ENCODE results near the gene CD27. TPM values are rescaled to one million over a fixed set of nuclear protein-coding genes. Genes with fewer than 3 reads are reported as not detected.

CD27 gene
- total and polyA plus RNA-seq, 9 of the 15 experiments (the other 6 are each of a cell fraction or from before 2014, with no cell fraction given): 0.24 TPM; not detected in 8

DNA sequence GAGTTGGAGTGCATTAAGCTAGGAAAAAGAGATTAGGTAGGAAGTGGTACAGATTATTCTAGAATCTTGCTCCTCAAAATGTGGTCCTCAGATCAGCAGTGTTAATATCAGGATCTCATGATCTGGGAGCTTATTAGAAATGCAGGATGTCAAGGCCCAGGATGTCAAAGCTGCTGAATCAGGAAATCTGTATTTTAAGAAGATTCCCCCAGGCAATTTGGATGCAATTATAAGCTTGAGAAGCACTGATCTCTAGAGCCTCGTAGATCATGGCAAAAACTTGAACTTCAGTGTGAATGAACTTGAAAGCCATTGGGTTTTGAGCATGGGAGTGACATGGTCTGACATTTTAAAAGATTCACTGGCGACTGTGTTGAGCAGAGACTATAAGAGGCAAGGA, 55.7 kb downstream of the CD27 start:
- H4K20me1 ChIP-seq (replicated peaks; ENCODE audit: control insufficient read depth, insufficient read depth, low read length): 0 out of 2 replicates have a peak, but pooled peaks cover 3% of the 10 kb centered on the region
- peaks cover 66% of the 10 kb centered on the region; the same call in 2 of the 3 replicates for H3K36me3 ChIP-seq (ENCODE audit: control insufficient read depth, insufficient read depth, low read length)
- no peaks in the 10 kb centered on the region for H3K9me3 ChIP-seq (replicated peaks; ENCODE audit: control insufficient read depth, insufficient read depth, low read depth, low read length)
- FAIRE-seq (no peak), DNase-seq (ENCODE audit: extremely low read depth in 1 of 4, low spot score in 3 of 4) (no peak), ATAC-seq (no peak)
- no peak overlapping the region for H3K4me2 ChIP-seq (ENCODE audit: insufficient read depth, low read length)
- in situ Hi-C loops (cut with MboI): no loop called here
- 97% methylated on average over 2 of the region's 2 CpGs for WGBS (ENCODE audit: insufficient coverage, low coverage, missing lambda C conversion rate)
- H3K27ac ChIP-seq (ENCODE audit: extremely low read depth, low read depth, low read length): no peak overlapping the region
- peaks cover 39% of the 10 kb centered on the region for H3K79me2 ChIP-seq (ENCODE audit: control insufficient read depth, insufficient read depth, low read length)
- H3K9me1 ChIP-seq (ENCODE audit: control insufficient read depth, insufficient read depth, low read length): no peaks in the 10 kb centered on the region
- TF ChIP-seq MTF1 (CRISPR knock-in tag; IDR thresholded peaks at IDR 0.05; ENCODE audit: borderline replicate concordance): no peak
- no peak for TF ChIP-seq FOXJ2 (tag; IDR thresholded peaks at IDR 0.05)
- TF ChIP-seq NR1H2 (CRISPR knock-in tag; IDR thresholded peaks at IDR 0.05): no peak
- TF ChIP-seq KAT2B (IDR thresholded peaks at IDR 0.05; ENCODE audit: low read depth, low read length): no peak
- TF ChIP-seq HINFP (tag; conservative IDR thresholded peaks at IDR 0.05; ENCODE audit: low read depth): no peak
- TF ChIP-seq, protein P1, sequence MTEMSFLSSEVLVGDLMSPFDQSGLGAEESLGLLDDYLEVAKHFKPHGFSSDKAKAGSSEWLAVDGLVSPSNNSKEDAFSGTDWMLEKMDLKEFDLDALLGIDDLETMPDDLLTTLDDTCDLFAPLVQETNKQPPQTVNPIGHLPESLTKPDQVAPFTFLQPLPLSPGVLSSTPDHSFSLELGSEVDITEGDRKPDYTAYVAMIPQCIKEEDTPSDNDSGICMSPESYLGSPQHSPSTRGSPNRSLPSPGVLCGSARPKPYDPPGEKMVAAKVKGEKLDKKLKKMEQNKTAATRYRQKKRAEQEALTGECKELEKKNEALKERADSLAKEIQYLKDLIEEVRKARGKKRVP (CRISPR knock-in tag; IDR thresholded peaks at IDR 0.05): no peak
- no peak for TF ChIP-seq MYBL2 (IDR thresholded peaks at IDR 0.05; ENCODE audit: low read depth)
- no peak for TF ChIP-seq MYBL2 (CRISPR knock-in tag; IDR thresholded peaks at IDR 0.05; ENCODE audit: borderline replicate concordance)
- TF ChIP-seq USF1 (CRISPR knock-in tag; IDR thresholded peaks at IDR 0.05): no peak
- BruUV-seq (replicated peaks): no TSS peak
- POLR2A ChIA-PET: interaction anchor here (0.8 to 0.9 kb wide), 2 partner anchors 39 to 423 kb away, joined by 3 read pairs; no protein-coding TSS in a partner anchor
- CTCF ChIA-PET (ENCODE audit: low intra/inter-chr PET ratio): no interaction called here
- H3K4me3 ChIP-seq: no peak overlapping the region
- H3K27me3 ChIP-seq (ENCODE audit: control insufficient read depth in 2 of 2, insufficient read depth in 2 of 2, low read length in 2 of 2): no peaks in the 10 kb centered on the region
- no peak overlapping the region for H3K9ac ChIP-seq (ENCODE audit: insufficient read depth in 1 of 2, low read depth in 2 of 2, low read length in 2 of 2)
- no peak overlapping the region for H2AFZ ChIP-seq (ENCODE audit: low read depth, low read length)
- peaks cover 0 to 4% of the 10 kb centered on the region in 2 experiments; a peak in 2 of 5 replicates for H3K4me1 ChIP-seq (replicated peaks in 1 of 2; ENCODE audit: control insufficient read depth in 2 of 2, insufficient read depth in 2 of 2, low read length in 2 of 2)
- intact Hi-C loops (cut with micrococcal nuclease): no loop called here

Other genes starting within 250 kb of the CD27 start
Only the 7 nearest of the 17 such genes appear.
- not detected in 2 replicates for gene SCNN1A, start 69.4 kb upstream of the CD27 start, total RNA-seq (2014; rRNA removed)
- not detected in 2 replicates for gene SCNN1A, start 69.4 kb upstream of the CD27 start, total RNA-seq (2014; rRNA removed; fragmentation: Illumina TruSeq; extraction: Trizol)
- not detected in 2 replicates for gene SCNN1A, start 69.4 kb upstream of the CD27 start, total RNA-seq (2015; rRNA removed; fragmentation: Illumina TruSeq; extraction: Trizol)
- 0.34 and 0.49 TPM in 2 replicates for gene SCNN1A, start 69.4 kb upstream of the CD27 start, total RNA-seq (2021)
- gene SCNN1A, start 69.4 kb upstream of the CD27 start, polyA plus RNA-seq (2011; rRNA removed): 0.12 and 0.31 TPM in 2 replicates
- gene SCNN1A, start 69.4 kb upstream of the CD27 start, polyA plus RNA-seq (2014; fragmentation: Illumina TruSeq; extraction: Trizol): 0.33 TPM in 1 of 2 replicates, not detected in the other
- under 1 TPM in 1 of 2 experiments, not detected in 1; 0.15 TPM for gene SCNN1A, start 69.4 kb upstream of the CD27 start, polyA plus RNA-seq (2014; fragmentation: Nextera tagmentation; extraction: Ambion mirVana)
- gene SCNN1A, start 69.4 kb upstream of the CD27 start, polyA plus RNA-seq (2014; rRNA removed): not detected in 2 replicates
- gene LTBR, start 60.8 kb upstream of the CD27 start, total RNA-seq (2014; rRNA removed): 43.2 and 68.2 TPM in 2 replicates
- 16.5 and 20.4 TPM in 2 replicates for gene LTBR, start 60.8 kb upstream of the CD27 start, total RNA-seq (2014; rRNA removed; fragmentation: Illumina TruSeq; extraction: Trizol)
- gene LTBR, start 60.8 kb upstream of the CD27 start, total RNA-seq (2015; rRNA removed; fragmentation: Illumina TruSeq; extraction: Trizol): 31.9 and 35.3 TPM in 2 replicates
- 65.0 and 67.2 TPM in 2 replicates for gene LTBR, start 60.8 kb upstream of the CD27 start, total RNA-seq (2021)
- 15.4 and 28.2 TPM in 2 replicates for gene LTBR, start 60.8 kb upstream of the CD27 start, polyA plus RNA-seq (2011; rRNA removed)
- gene LTBR, start 60.8 kb upstream of the CD27 start, polyA plus RNA-seq (2014; fragmentation: Illumina TruSeq; extraction: Trizol): 61.8 and 69.0 TPM in 2 replicates
- gene LTBR, start 60.8 kb upstream of the CD27 start, polyA plus RNA-seq (2014; fragmentation: Nextera tagmentation; extraction: Ambion mirVana): 1 to 10 TPM in 1 of 2 experiments, under 1 TPM in 1; 0.96 to 1.7 TPM
- 46.6 and 54.1 TPM in 2 replicates for gene LTBR, start 60.8 kb upstream of the CD27 start, polyA plus RNA-seq (2014; rRNA removed)
- gene TAPBPL, start 7.1 kb downstream of the CD27 start, total RNA-seq (2014; rRNA removed): 0.37 and 0.64 TPM in 2 replicates
- gene TAPBPL, start 7.1 kb downstream of the CD27 start, total RNA-seq (2014; rRNA removed; fragmentation: Illumina TruSeq; extraction: Trizol): 0.26 and 0.65 TPM in 2 replicates
- 1.3 and 1.6 TPM in 2 replicates for gene TAPBPL, start 7.1 kb downstream of the CD27 start, total RNA-seq (2015; rRNA removed; fragmentation: Illumina TruSeq; extraction: Trizol)
- 0.65 and 1.3 TPM in 2 replicates for gene TAPBPL, start 7.1 kb downstream of the CD27 start, total RNA-seq (2021)
- 0.32 and 0.61 TPM in 2 replicates for gene TAPBPL, start 7.1 kb downstream of the CD27 start, polyA plus RNA-seq (2011; rRNA removed)
- 0.39 and 0.58 TPM in 2 replicates for gene TAPBPL, start 7.1 kb downstream of the CD27 start, polyA plus RNA-seq (2014; fragmentation: Illumina TruSeq; extraction: Trizol)
- gene TAPBPL, start 7.1 kb downstream of the CD27 start, polyA plus RNA-seq (2014; fragmentation: Nextera tagmentation; extraction: Ambion mirVana): under 1 TPM; 0.29 to 0.31 TPM
- 0.45 and 1.4 TPM in 2 replicates for gene TAPBPL, start 7.1 kb downstream of the CD27 start, polyA plus RNA-seq (2014; rRNA removed)
- gene VAMP1, start 25.7 kb downstream of the CD27 start, total RNA-seq (2014; rRNA removed): 3.1 and 10.2 TPM in 2 replicates
- gene VAMP1, start 25.7 kb downstream of the CD27 start, total RNA-seq (2014; rRNA removed; fragmentation: Illumina TruSeq; extraction: Trizol): 2.2 and 2.6 TPM in 2 replicates
- 2.4 and 2.7 TPM in 2 replicates for gene VAMP1, start 25.7 kb downstream of the CD27 start, total RNA-seq (2015; rRNA removed; fragmentation: Illumina TruSeq; extraction: Trizol)
- 4.2 and 5.3 TPM in 2 replicates for gene VAMP1, start 25.7 kb downstream of the CD27 start, total RNA-seq (2021)
- 8.0 and 8.9 TPM in 2 replicates for gene VAMP1, start 25.7 kb downstream of the CD27 start, polyA plus RNA-seq (2011; rRNA removed)
- 5.1 and 5.8 TPM in 2 replicates for gene VAMP1, start 25.7 kb downstream of the CD27 start, polyA plus RNA-seq (2014; fragmentation: Illumina TruSeq; extraction: Trizol)
- gene VAMP1, start 25.7 kb downstream of the CD27 start, polyA plus RNA-seq (2014; fragmentation: Nextera tagmentation; extraction: Ambion mirVana): 1 to 10 TPM in 1 of 2 experiments, under 1 TPM in 1; 0.76 to 1.1 TPM
- 11.9 and 13.2 TPM in 2 replicates for gene VAMP1, start 25.7 kb downstream of the CD27 start, polyA plus RNA-seq (2014; rRNA removed)
- gene MRPL51, start 48.3 kb downstream of the CD27 start, total RNA-seq (2014; rRNA removed): 135 and 152 TPM in 2 replicates
- gene MRPL51, start 48.3 kb downstream of the CD27 start, total RNA-seq (2014; rRNA removed; fragmentation: Illumina TruSeq; extraction: Trizol): 254 and 288 TPM in 2 replicates
- gene MRPL51, start 48.3 kb downstream of the CD27 start, total RNA-seq (2015; rRNA removed; fragmentation: Illumina TruSeq; extraction: Trizol): 177 and 199 TPM in 2 replicates
- gene MRPL51, start 48.3 kb downstream of the CD27 start, total RNA-seq (2021): 205 and 208 TPM in 2 replicates
- 87.9 and 127 TPM in 2 replicates for gene MRPL51, start 48.3 kb downstream of the CD27 start, polyA plus RNA-seq (2011; rRNA removed)
- 198 and 214 TPM in 2 replicates for gene MRPL51, start 48.3 kb downstream of the CD27 start, polyA plus RNA-seq (2014; fragmentation: Illumina TruSeq; extraction: Trizol)
- gene MRPL51, start 48.3 kb downstream of the CD27 start, polyA plus RNA-seq (2014; fragmentation: Nextera tagmentation; extraction: Ambion mirVana): 100 to 1,000 TPM; 669 to 727 TPM
- gene MRPL51, start 48.3 kb downstream of the CD27 start, polyA plus RNA-seq (2014; rRNA removed): 220 and 267 TPM in 2 replicates
- gene NCAPD2, start 49.1 kb downstream of the CD27 start, total RNA-seq (2014; rRNA removed): 88.9 and 90.9 TPM in 2 replicates
- 58.6 and 59.8 TPM in 2 replicates for gene NCAPD2, start 49.1 kb downstream of the CD27 start, total RNA-seq (2014; rRNA removed; fragmentation: Illumina TruSeq; extraction: Trizol)
- gene NCAPD2, start 49.1 kb downstream of the CD27 start, total RNA-seq (2015; rRNA removed; fragmentation: Illumina TruSeq; extraction: Trizol): 50.6 and 55.1 TPM in 2 replicates
- 66.6 and 79.3 TPM in 2 replicates for gene NCAPD2, start 49.1 kb downstream of the CD27 start, total RNA-seq (2021)
- gene NCAPD2, start 49.1 kb downstream of the CD27 start, polyA plus RNA-seq (2011; rRNA removed): 68.3 and 88.8 TPM in 2 replicates
- gene NCAPD2, start 49.1 kb downstream of the CD27 start, polyA plus RNA-seq (2014; fragmentation: Illumina TruSeq; extraction: Trizol): 93.7 and 95.4 TPM in 2 replicates
- gene NCAPD2, start 49.1 kb downstream of the CD27 start, polyA plus RNA-seq (2014; fragmentation: Nextera tagmentation; extraction: Ambion mirVana): 10 to 100 TPM; 16.9 to 35.5 TPM
- 55.3 and 70.9 TPM in 2 replicates for gene NCAPD2, start 49.1 kb downstream of the CD27 start, polyA plus RNA-seq (2014; rRNA removed)
- gene GAPDH, start 89.6 kb downstream of the CD27 start, total RNA-seq (2014; rRNA removed): 3,419 and 4,659 TPM in 2 replicates
- gene GAPDH, start 89.6 kb downstream of the CD27 start, total RNA-seq (2014; rRNA removed; fragmentation: Illumina TruSeq; extraction: Trizol): 1,716 and 2,206 TPM in 2 replicates
- 2,578 and 2,581 TPM in 2 replicates for gene GAPDH, start 89.6 kb downstream of the CD27 start, total RNA-seq (2015; rRNA removed; fragmentation: Illumina TruSeq; extraction: Trizol)
- gene GAPDH, start 89.6 kb downstream of the CD27 start, total RNA-seq (2021): 2,702 and 2,817 TPM in 2 replicates
- 6,793 and 8,605 TPM in 2 replicates for gene GAPDH, start 89.6 kb downstream of the CD27 start, polyA plus RNA-seq (2011; rRNA removed)
- 5,553 and 5,658 TPM in 2 replicates for gene GAPDH, start 89.6 kb downstream of the CD27 start, polyA plus RNA-seq (2014; fragmentation: Illumina TruSeq; extraction: Trizol)
- gene GAPDH, start 89.6 kb downstream of the CD27 start, polyA plus RNA-seq (2014; fragmentation: Nextera tagmentation; extraction: Ambion mirVana): 1,000 to 10,000 TPM; 5,813 to 6,029 TPM
- gene GAPDH, start 89.6 kb downstream of the CD27 start, polyA plus RNA-seq (2014; rRNA removed): 3,855 and 4,217 TPM in 2 replicates

Data from K562 (cell line).